T-helper 9 cell (primary cell): ENCODE data around the gene MLLT1.

Experiments used
- DNase-seq: peaks from one replicate; pipeline ENCODE4 v3.0.0-alpha.2; 2020

MLLT1 gene

GRCh38 chr19:6253954-6254733 is 25.6 kb downstream of the MLLT1 start:
- DNase-seq: no peak

- DNase-seq: no peak
These were observed 27.7 kb downstream of the MLLT1 start for GRCh38 chr19:6252066-6252465.

GRCh38 chr19:6250909-6251308 is 28.9 kb downstream of the MLLT1 start:
- DNase-seq: no peak

- DNase-seq: no peak
These were observed 29.7 kb downstream of the MLLT1 start for GRCh38 chr19:6250024-6250615.

- DNase-seq: no peak
These were observed 30.5 kb downstream of the MLLT1 start for GRCh38 chr19:6249296-6249695.

GRCh38 chr19:6248844-6249243 is 30.9 kb downstream of the MLLT1 start:
- DNase-seq: no peak

GRCh38 chr19:6248341-6248740 is 31.4 kb downstream of the MLLT1 start:
- DNase-seq: no peak

- no peak for DNase-seq
These were observed 32.8 kb downstream of the MLLT1 start for GRCh38 chr19:6247007-6247288.

GRCh38 chr19:6246174-6247006 is 33.4 kb downstream of the MLLT1 start:
- no peak for DNase-seq

- no peak for DNase-seq
These were observed 37.1 kb downstream of the MLLT1 start for GRCh38 chr19:6242677-6243076.

GRCh38 chr19:6241680-6242377 is 37.9 kb downstream of the MLLT1 start:
- no peak for DNase-seq

GRCh38 chr19:6241056-6241455 is 38.7 kb downstream of the MLLT1 start:
- no peak for DNase-seq

- no peak for DNase-seq
These were observed 39.7 kb downstream of the MLLT1 start for GRCh38 chr19:6239871-6240676.

GRCh38 chr19:6239401-6239844 is 40.4 kb downstream of the MLLT1 start:
- DNase-seq: no peak

GRCh38 chr19:6238643-6239281 is 41.0 kb downstream of the MLLT1 start:
- DNase-seq: no peak

GRCh38 chr19:6238256-6238642 is 41.5 kb downstream of the MLLT1 start:
- DNase-seq: no peak

GRCh38 chr19:6236310-6237291 is 43.2 kb downstream of the MLLT1 start:
- no peak for DNase-seq

GRCh38 chr19:6235031-6235951 is 44.5 kb downstream of the MLLT1 start:
- no peak for DNase-seq

- DNase-seq: no peak
These were observed 45.2 kb downstream of the MLLT1 start for GRCh38 chr19:6234527-6234926.
